WTC11 (cell line): Measurements from ENCODE around the gene C1QTNF12. TPM values are rescaled to one million over a fixed set of nuclear protein-coding genes. Genes with fewer than 3 reads are reported as not detected.

ENCODE experiments used
- ATAC-seq: fragments of 200-7000 bp; cut with Tn5 transposase; 2 replicates; pipeline ENCODE4 v1.10.0; 2021; ENCODE audit warnings: mild to moderate bottlenecking, moderate library complexity
- CTCF ChIA-PET: fragments of 300-600 bp; sonication (Branson Sonifier 250); formaldehyde crosslinking; loops from one replicate; lab custom pipeline; 2021; ENCODE audit warnings: antibody characterized with exemption; lab: Charles Lee
- POLR2A ChIA-PET: fragments of 350-600 bp; sonication (Branson Sonifier 250); formaldehyde crosslinking; loops from one replicate; lab custom pipeline; 2021; ENCODE audit warnings: antibody characterized with exemption; lab: Charles Lee
- DNase-seq: peaks from one replicate; pipeline ENCODE4 v3.0.0; 2021; ENCODE audit warnings: low spot score
- H3K27ac Mint-ChIP-seq: 2 replicates; pipeline ENCODE4 v1.8.0; 2021; ENCODE audit warnings: mixed read lengths
- H3K27me3 Mint-ChIP-seq: 2 replicates; pipeline ENCODE4 v1.8.0; 2021; ENCODE audit warnings: low read depth, mild to moderate bottlenecking, moderate library complexity, mixed read lengths
- H3K36me3 Mint-ChIP-seq: 2 replicates; pipeline ENCODE4 v1.8.0; 2021; ENCODE audit warnings: mixed read lengths
- H3K4me1 Mint-ChIP-seq: 2 replicates; pipeline ENCODE4 v1.8.0; 2022; ENCODE audit warnings: mixed read lengths
- H3K4me3 Mint-ChIP-seq: 2 replicates; pipeline ENCODE4 v1.8.0; 2021; ENCODE audit warnings: mild to moderate bottlenecking, moderate library complexity, mixed read lengths
- H3K9me3 Mint-ChIP-seq: 2 replicates; pipeline ENCODE4 v1.8.0; 2021; ENCODE audit warnings: mixed read lengths
- FOXK1 ChIP-seq: sonication (generic); formaldehyde crosslinking; IDR thresholded peaks from 2 replicates; pipeline ENCODE4 v1.8.0; 2022; ENCODE audit warnings: mild to moderate bottlenecking, moderate library complexity, missing genetic modification reagents
- FOXP1 ChIP-seq: sonication (generic); formaldehyde crosslinking; IDR thresholded peaks from 2 replicates; pipeline ENCODE4 v1.8.0; 2022; ENCODE audit warnings: missing genetic modification reagents, mild to moderate bottlenecking, moderate library complexity, borderline replicate concordance
- GABPB1 ChIP-seq: sonication (generic); formaldehyde crosslinking; IDR thresholded peaks from 2 replicates; pipeline ENCODE4 v1.8.1; 2023; ENCODE audit warnings: mild to moderate bottlenecking, missing genetic modification reagents
- JAZF1 ChIP-seq: fragments of 250-450 bp; sonication (Bioruptor Pico); IDR thresholded peaks from 2 replicates; pipeline ENCODE4 v1.9.0; 2021; ENCODE audit warnings: moderate library complexity, mild to moderate bottlenecking, inconsistent platforms
- JUN ChIP-seq: sonication (generic); formaldehyde crosslinking; IDR thresholded peaks from 2 replicates; pipeline ENCODE4 v1.8.0; 2023; ENCODE audit warnings: mild to moderate bottlenecking, missing genetic modification reagents
- KAT7 ChIP-seq: sonication (generic); formaldehyde crosslinking; IDR thresholded peaks from 2 replicates; pipeline ENCODE4 v1.8.1; 2023; ENCODE audit warnings: missing genetic modification reagents, mild to moderate bottlenecking, borderline replicate concordance
- MLX ChIP-seq: sonication (generic); formaldehyde crosslinking; IDR thresholded peaks from 2 replicates; pipeline ENCODE4 v1.8.1; 2023; ENCODE audit warnings: mild to moderate bottlenecking, missing genetic modification reagents, moderate library complexity
- OVOL2 ChIP-seq: fragments of 250-450 bp; sonication (Bioruptor Pico); IDR thresholded peaks from 2 replicates; pipeline ENCODE4 v1.9.0; 2021; ENCODE audit warnings: mild to moderate bottlenecking, borderline replicate concordance
- RELA ChIP-seq: sonication (generic); formaldehyde crosslinking; IDR thresholded peaks from 2 replicates; pipeline ENCODE4 v1.8.1; 2022; ENCODE audit warnings: missing genetic modification reagents, mild to moderate bottlenecking, borderline replicate concordance
- RORB ChIP-seq: fragments of 250-450 bp; sonication (Bioruptor Pico); IDR thresholded peaks from 2 replicates; pipeline ENCODE4 v1.9.0; 2021; ENCODE audit warnings: mild to moderate bottlenecking
- SP1 ChIP-seq: sonication (generic); formaldehyde crosslinking; conservative IDR thresholded peaks from 2 replicates; pipeline ENCODE4 v1.8.1; 2022; ENCODE audit warnings: missing genetic modification reagents
- TCF7 ChIP-seq: sonication (generic); formaldehyde crosslinking; IDR thresholded peaks from 2 replicates; pipeline ENCODE4 v1.8.0; 2022; ENCODE audit warnings: mild to moderate bottlenecking, low read depth, missing genetic modification reagents, moderate library complexity
- ZBTB21 ChIP-seq: sonication (generic); formaldehyde crosslinking; IDR thresholded peaks from 2 replicates; pipeline ENCODE4 v1.8.1; 2023; ENCODE audit warnings: mild to moderate bottlenecking, missing genetic modification reagents, borderline replicate concordance
- ZNF232 ChIP-seq: sonication (generic); formaldehyde crosslinking; IDR thresholded peaks from 2 replicates; pipeline ENCODE4 v1.8.0; 2022; ENCODE audit warnings: mild to moderate bottlenecking, missing genetic modification reagents
- ZNF263 ChIP-seq: sonication (generic); formaldehyde crosslinking; IDR thresholded peaks from 2 replicates; pipeline ENCODE4 v1.8.1; 2022; ENCODE audit warnings: low read depth, mild to moderate bottlenecking, moderate library complexity, missing genetic modification reagents
- total RNA-seq: library from RNA; stranded (reverse); gene quantifications from 3 replicates; pipeline ENCODE4 v1.2.3, GENCODE V29; 2021
- TF ChIP-seq, protein P1 (sequence below): sonication (generic); formaldehyde crosslinking; IDR thresholded peaks from 2 replicates; pipeline ENCODE4 v1.8.1; 2022; ENCODE audit warnings: low read depth, missing genetic modification reagents, borderline replicate concordance
- TF ChIP-seq, protein P2 (sequence below): fragments of 250-450 bp; sonication (Bioruptor Pico); IDR thresholded peaks from 2 replicates; pipeline ENCODE4 v1.9.0; 2021; ENCODE audit warnings: mild to moderate bottlenecking
- TF ChIP-seq, protein P3 (sequence below): sonication (generic); formaldehyde crosslinking; IDR thresholded peaks from 2 replicates; pipeline ENCODE4 v1.8.0; 2022; ENCODE audit warnings: mild to moderate bottlenecking, missing genetic modification reagents

Gene C1QTNF12
- total RNA-seq, 1 experiment from 2014 or later, result 10.3 TPM

- Mint-ChIP-seq H3K9me3 (no peaks in the 10 kb centered on the region), H3K27me3 (peaks cover 4% of the 10 kb centered on the region), H3K36me3 (no peaks in the 10 kb centered on the region), H3K4me1 (peaks cover 3% of the 10 kb centered on the region; the same call in 1 of the 2 replicates), H3K4me3 (no peak overlapping the region), H3K27ac (no peak overlapping the region)
- ATAC-seq (no peak), DNase-seq (no peak)
- TF ChIP-seq KAT7, result no peak
- no peak for TF ChIP-seq GABPB1 (CRISPR knock-in tag)
- ChIA-PET POLR2A (no interaction called here), CTCF (no interaction called here)
Observed at GRCh38 chr1:1203561-1204424, 42.7 kb downstream of the C1QTNF12 start.

- H3K27ac Mint-ChIP-seq, result no peak overlapping the region
- peaks cover 3% of the 10 kb centered on the region; the same call in 1 of the 2 replicates for H3K4me1 Mint-ChIP-seq
- ATAC-seq (no peak), DNase-seq (no peak)
- no peaks in the 10 kb centered on the region for H3K36me3 Mint-ChIP-seq
- POLR2A ChIA-PET, result no interaction called here
- CTCF ChIA-PET, result no interaction called here
- H3K4me3 Mint-ChIP-seq, result no peak overlapping the region
- no peak for TF ChIP-seq ZNF232 (CRISPR knock-in tag)
- no peak for TF ChIP-seq ZBTB21 (CRISPR knock-in tag)
- H3K27me3 Mint-ChIP-seq, result peaks cover 4% of the 10 kb centered on the region
- H3K9me3 Mint-ChIP-seq, result no peaks in the 10 kb centered on the region
Observed at GRCh38 chr1:1202831-1203560, 43.5 kb downstream of the C1QTNF12 start.

GRCh38 chr1:1200876-1201810 lies 45.4 kb downstream of the C1QTNF12 start:
- CTCF ChIA-PET, result interaction anchor here (1.3 kb wide), 1 partner anchor 78 kb away, joined by 4 read pairs; no protein-coding TSS in a partner anchor
- Mint-ChIP-seq H3K4me3 (peak overlapping the region; percentile 45), H3K9me3 (no peaks in the 10 kb centered on the region)

DNA sequence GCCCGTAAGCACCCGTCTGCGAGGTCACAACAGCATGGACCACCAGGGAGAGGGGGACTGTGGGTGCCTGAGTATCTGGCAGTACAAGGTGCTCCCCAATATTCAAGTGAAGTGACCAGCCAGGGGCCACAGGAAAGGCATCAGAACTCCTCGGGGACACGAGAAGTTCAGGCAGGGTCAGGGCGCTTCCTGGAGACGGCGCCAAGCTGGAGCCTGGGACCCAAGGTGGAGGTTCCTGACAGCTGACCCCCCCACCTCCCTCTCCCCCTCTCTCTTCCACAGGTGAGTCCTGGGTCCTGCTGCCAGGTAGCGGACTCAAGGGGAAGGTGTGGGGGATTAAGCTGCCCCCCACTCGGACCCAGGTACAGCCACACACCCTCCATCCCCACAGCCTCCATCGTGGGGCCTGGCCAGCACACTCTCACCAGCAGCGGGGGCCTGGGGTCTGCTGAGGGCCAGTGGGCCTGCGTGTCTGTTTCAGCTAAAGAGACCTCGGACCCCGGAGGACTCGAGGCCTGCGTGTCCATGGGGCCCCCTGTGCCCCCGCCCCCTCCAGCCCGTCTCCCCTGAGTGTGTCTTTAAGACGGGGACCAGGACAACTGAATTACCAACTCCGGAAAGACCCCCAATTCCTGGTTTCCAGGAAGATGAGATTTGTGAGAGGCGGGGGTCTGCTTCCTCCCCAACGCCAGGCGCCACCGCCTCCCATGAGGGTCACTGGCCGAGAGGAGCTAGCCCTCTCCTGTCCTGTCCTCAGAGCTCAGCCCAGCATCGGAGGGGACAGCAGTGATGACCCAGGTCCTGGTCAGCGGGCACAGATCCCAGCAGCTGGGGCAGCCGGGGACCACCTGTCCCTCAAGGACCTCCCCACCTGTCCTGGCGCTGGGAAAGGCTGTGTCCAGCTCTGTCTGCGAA lies 46.3 kb downstream of the C1QTNF12 start:
- Mint-ChIP-seq H3K27ac (no peak overlapping the region), H3K4me3 (peak overlapping the region; percentile 45), H3K4me1 (peaks cover 3% of the 10 kb centered on the region; the same call in 1 of the 2 replicates), H3K27me3 (peaks cover 8% of the 10 kb centered on the region), H3K9me3 (peaks cover 1% of the 10 kb centered on the region; the same call in 1 of the 2 replicates), H3K36me3 (peaks cover under 1% of the 10 kb centered on the region; the same call in 1 of the 2 replicates)
- ATAC-seq (no peak), DNase-seq (no peak)
- POLR2A ChIA-PET, result no interaction called here
- CTCF ChIA-PET, result interaction anchor here (1.1 to 1.3 kb wide), 2 partner anchors 78 to 167 kb away, joined by 4 read pairs; no protein-coding TSS in a partner anchor
- TF ChIP-seq FOXP1 (CRISPR knock-in tag) (no peak), MLX (CRISPR knock-in tag) (no peak), RORB (CRISPR knock-in tag) (no peak), FOXK1 (CRISPR knock-in tag) (no peak), JUN (no peak), RELA (CRISPR knock-in tag) (no peak), SP1 (CRISPR knock-in tag) (no peak), JAZF1 (no peak)
- TF ChIP-seq, protein P1, sequence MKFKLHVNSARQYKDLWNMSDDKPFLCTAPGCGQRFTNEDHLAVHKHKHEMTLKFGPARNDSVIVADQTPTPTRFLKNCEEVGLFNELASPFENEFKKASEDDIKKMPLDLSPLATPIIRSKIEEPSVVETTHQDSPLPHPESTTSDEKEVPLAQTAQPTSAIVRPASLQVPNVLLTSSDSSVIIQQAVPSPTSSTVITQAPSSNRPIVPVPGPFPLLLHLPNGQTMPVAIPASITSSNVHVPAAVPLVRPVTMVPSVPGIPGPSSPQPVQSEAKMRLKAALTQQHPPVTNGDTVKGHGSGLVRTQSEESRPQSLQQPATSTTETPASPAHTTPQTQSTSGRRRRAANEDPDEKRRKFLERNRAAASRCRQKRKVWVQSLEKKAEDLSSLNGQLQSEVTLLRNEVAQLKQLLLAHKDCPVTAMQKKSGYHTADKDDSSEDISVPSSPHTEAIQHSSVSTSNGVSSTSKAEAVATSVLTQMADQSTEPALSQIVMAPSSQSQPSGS (CRISPR knock-in tag), result no peak
- TF ChIP-seq, protein P2, sequence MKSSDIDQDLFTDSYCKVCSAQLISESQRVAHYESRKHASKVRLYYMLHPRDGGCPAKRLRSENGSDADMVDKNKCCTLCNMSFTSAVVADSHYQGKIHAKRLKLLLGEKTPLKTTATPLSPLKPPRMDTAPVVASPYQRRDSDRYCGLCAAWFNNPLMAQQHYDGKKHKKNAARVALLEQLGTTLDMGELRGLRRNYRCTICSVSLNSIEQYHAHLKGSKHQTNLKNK (CRISPR knock-in tag), result no peak
- TF ChIP-seq, protein P3, sequence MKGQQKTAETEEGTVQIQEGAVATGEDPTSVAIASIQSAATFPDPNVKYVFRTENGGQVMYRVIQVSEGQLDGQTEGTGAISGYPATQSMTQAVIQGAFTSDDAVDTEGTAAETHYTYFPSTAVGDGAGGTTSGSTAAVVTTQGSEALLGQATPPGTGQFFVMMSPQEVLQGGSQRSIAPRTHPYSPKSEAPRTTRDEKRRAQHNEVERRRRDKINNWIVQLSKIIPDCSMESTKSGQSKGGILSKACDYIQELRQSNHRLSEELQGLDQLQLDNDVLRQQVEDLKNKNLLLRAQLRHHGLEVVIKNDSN (CRISPR knock-in tag), result no peak

More at GRCh38 chr1:1200876-1201810, 45.4 kb downstream of the C1QTNF12 start:
- POLR2A ChIA-PET, result no interaction called here
- Mint-ChIP-seq H3K27me3 (peaks cover 3% of the 10 kb centered on the region), H3K4me1 (peaks cover 3% of the 10 kb centered on the region; the same call in 1 of the 2 replicates), H3K27ac (no peak overlapping the region), H3K36me3 (no peaks in the 10 kb centered on the region)
- ATAC-seq (peak; percentile 67), DNase-seq (peak; percentile 55)
- TF ChIP-seq ZNF263 (CRISPR knock-in tag) (0 out of 2 replicates have a peak, but pooled peaks have one; percentile 45), RORB (CRISPR knock-in tag) (no peak), OVOL2 (CRISPR knock-in tag) (no peak), SP1 (CRISPR knock-in tag) (peak; percentile 43), TCF7 (CRISPR knock-in tag) (0 out of 2 replicates have a peak, but pooled peaks have one; percentile 26)
